GM12878 (cell line): Measurements from ENCODE around the gene FOXD2. TPM values are rescaled to one million over a fixed set of nuclear protein-coding genes. Genes with fewer than 3 reads are reported as not detected.

ENCODE experiments used
- ATAC-seq: fragments of 200-7000 bp; cut with Tn5 transposase; 3 replicates; pipeline ENCODE4 v1.9.1; 2020; ENCODE audit warnings: mild to moderate bottlenecking, moderate library complexity
- BruUV-seq: library from RNA; stranded (reverse); fragments of 400-500 nt; replicated peaks from 2 replicates; lab custom pipeline; 2021; lab: Mats Ljungman, UMichigan
- CTCF ChIA-PET: fragments of 300-600 bp; sonication (Branson Sonifier 250); formaldehyde crosslinking; extraction: SDS; loops from one replicate; lab custom pipeline; 2021; ENCODE audit warnings: inconsistent platforms; lab: Yijun Ruan, JAX
- POLR2A ChIA-PET: fragments of 350-600 bp; formaldehyde crosslinking; extraction: SDS; loops from one replicate; lab custom pipeline; 2021; ENCODE audit warnings: inconsistent platforms; lab: Charles Lee
- RAD21 ChIA-PET: fragments of 300-600 bp; sonication (Branson Sonifier 250); formaldehyde crosslinking; loops from one replicate; lab custom pipeline; 2023; ENCODE audit warnings: antibody characterized with exemption; ENCODE audit not compliant: unreplicated experiment; lab: Charles Lee
- SMC1A ChIA-PET: fragments of 300-600 bp; sonication (Branson Sonifier 250); formaldehyde crosslinking; loops from one replicate; lab custom pipeline; 2023; ENCODE audit not compliant: unreplicated experiment, uncharacterized antibody; lab: Charles Lee
- DNase-seq: peaks from one replicate; pipeline ENCODE4 v3.0.0-alpha.2; 2011; ENCODE audit warnings: low read depth, low spot score
- FAIRE-seq: peaks from 3 replicates; lab custom pipeline; 2011; peaks lifted over from hg19 to GRCh38; lab: Jason Lieb, UNC
- H2AFZ ChIP-seq: 2 replicates; pipeline ENCODE4 v1.6.0; 2011; ENCODE audit warnings: low read depth, low read length, control low read depth; ENCODE audit not compliant: control insufficient read depth
- H3K27ac ChIP-seq: 2 replicates; pipeline ENCODE4 v1.5.1; 2011; ENCODE audit warnings: control low read depth; ENCODE audit not compliant: control insufficient read depth, insufficient read depth
- H3K27me3 ChIP-seq, 2 experiments: replicated peaks in 1 of 2; 2 replicates each; pipeline versions ENCODE4 v1.6.0 to v1.6.1; 2011; ENCODE audit warnings: low read length in 1 of 2; ENCODE audit not compliant: control insufficient read depth in 2 of 2, insufficient read depth in 2 of 2
- H3K36me3 ChIP-seq, 2 experiments: 2 replicates each; pipeline ENCODE4 v1.5.1; 2011; ENCODE audit warnings: low read length in 1 of 2; ENCODE audit not compliant: control insufficient read depth in 2 of 2, insufficient read depth in 2 of 2
- H3K4me1 ChIP-seq: 2 replicates; pipeline ENCODE4 v1.6.1; 2011; ENCODE audit warnings: mild to moderate bottlenecking, low read length, moderate library complexity, mixed read lengths; ENCODE audit not compliant: control insufficient read depth, insufficient read depth
- H3K4me2 ChIP-seq: 2 replicates; pipeline ENCODE4 v1.6.0; 2011; ENCODE audit warnings: control low read depth; ENCODE audit not compliant: control insufficient read depth, insufficient read depth
- H3K4me3 ChIP-seq: fragments of 200-600 bp; sonication (generic); 2 replicates; pipeline ENCODE4 v1.5.1; 2016
- H3K79me2 ChIP-seq: 2 replicates; pipeline ENCODE4 v1.6.0; 2011; ENCODE audit warnings: low read length; ENCODE audit not compliant: control insufficient read depth, insufficient read depth
- H3K9ac ChIP-seq: 2 replicates; pipeline ENCODE4 v1.8.0; 2011; ENCODE audit warnings: low read length, control low read depth, mixed read lengths; ENCODE audit not compliant: control insufficient read depth, insufficient read depth
- H3K9me3 ChIP-seq: replicated peaks from 3 replicates; pipeline ENCODE4 v1.5.1; 2011; ENCODE audit warnings: mild to moderate bottlenecking, low read length; ENCODE audit not compliant: control insufficient read depth, insufficient read depth
- H4K20me1 ChIP-seq: 2 replicates; pipeline ENCODE4 v1.6.0; 2011; ENCODE audit not compliant: control insufficient read depth, insufficient read depth
- CBFB ChIP-seq: IDR thresholded peaks from 2 replicates; pipeline ENCODE4 v1.6.1; 2016; ENCODE audit warnings: antibody characterized with exemption, low read depth
- EP300 ChIP-seq, 2 experiments: fragments of 150-350 bp in 1 of 2; IDR thresholded peaks; 2 replicates each; pipeline ENCODE4 v1.6.1; 2011 to 2012; ENCODE audit warnings: low read depth in 2 of 2, low read length in 2 of 2, borderline replicate concordance in 1 of 2, improper control_type of control experiment in 1 of 2, inconsistent platforms in 1 of 2; ENCODE audit not compliant: control insufficient read depth in 1 of 2
- ETV6 ChIP-seq, 2 experiments: fragments of 450-650 bp in 1 of 2; IDR thresholded peaks in 1 of 2; conservative IDR thresholded peaks in 1 of 2; 2 replicates each; pipeline ENCODE4 v1.6.1; 2014; ENCODE audit warnings: antibody characterized with exemption in 1 of 2, borderline replicate concordance in 1 of 2, low read depth in 1 of 2, mild to moderate bottlenecking in 1 of 2, moderate library complexity in 1 of 2
- HDAC2 ChIP-seq: fragments of 200-600 bp; sonication (generic); IDR thresholded peaks from 2 replicates; pipeline ENCODE4 v1.6.1; 2017
- HDAC6 ChIP-seq: fragments of 200-600 bp; sonication (generic); IDR thresholded peaks from one replicate; pipeline ENCODE4 v1.8.0; 2017; ENCODE audit warnings: antibody characterized with exemption; ENCODE audit not compliant: unreplicated experiment
- KDM1A ChIP-seq: fragments of 200-600 bp; sonication (generic); IDR thresholded peaks from 2 replicates; pipeline ENCODE4 v1.6.1; 2016; ENCODE audit warnings: borderline replicate concordance
- MEF2A ChIP-seq: IDR thresholded peaks from 2 replicates; pipeline ENCODE4 v1.6.1; 2011; ENCODE audit warnings: low read depth, mild to moderate bottlenecking, low read length, moderate library complexity; ENCODE audit not compliant: insufficient read depth
- NBN ChIP-seq: fragments of 450-650 bp; IDR thresholded peaks from 2 replicates; pipeline ENCODE4 v1.6.1; 2016
- NRF1 ChIP-seq: conservative IDR thresholded peaks from 2 replicates; pipeline ENCODE4 v1.6.1; 2011; ENCODE audit warnings: mild to moderate bottlenecking, low read depth, low read length, improper control_type of control experiment
- PAX8 ChIP-seq: fragments of 450-650 bp; IDR thresholded peaks from 2 replicates; pipeline ENCODE4 v1.6.1; 2017; ENCODE audit warnings: mild to moderate bottlenecking, moderate library complexity
- PBX3 ChIP-seq: IDR thresholded peaks from 2 replicates; pipeline ENCODE4 v1.6.1; 2011; ENCODE audit warnings: mild to moderate bottlenecking, low read depth, low read length, moderate library complexity; ENCODE audit not compliant: insufficient replicate concordance
- TCF7 ChIP-seq: IDR thresholded peaks from 2 replicates; pipeline ENCODE4 v1.6.1; 2014; ENCODE audit warnings: antibody characterized with exemption, borderline replicate concordance
- ZBED1 ChIP-seq: IDR thresholded peaks from 2 replicates; pipeline ENCODE4 v1.6.1; 2016; ENCODE audit warnings: borderline replicate concordance
- WGBS: methylation state at CpG from one replicate; pipeline ENCODE4 v1.1.6; 2016; ENCODE audit warnings: low lambda C conversion rate; ENCODE audit not compliant: insufficient replicate concordance, insufficient coverage; ENCODE audit errors: missing lambda C conversion rate; 5-methylcytosine and 5-hydroxymethylcytosine counted together
- in situ Hi-C: fragments of 300-500 bp; cut with MboI; formaldehyde crosslinking; loops from 9 replicates; pipeline ENCODE4 v1.14.3; 2018; ENCODE audit warnings: mixed read lengths
- intact Hi-C: fragments of 100-400 bp; cut with micrococcal nuclease; formaldehyde crosslinking; loops from one replicate; pipeline ENCODE4 v1.14.2; 2022; ENCODE audit not compliant: unreplicated experiment
- polyA plus RNA-seq, 11 experiments: library from polyadenylated mRNA; depleted of rRNA in 4 of 11; unstranded in 6 of 11; stranded (reverse) in 5 of 11; fragments of >200 nt; fragmentation: Nextera tagmentation in 4 of 11; fragmentation: Illumina TruSeq in 1 of 11; extraction: Ambion mirVana in 4 of 11; extraction: Trizol in 1 of 11; gene quantifications; 1 replicate in 1 of 11; 2 replicates in 10 of 11; pipeline versions ENCODE4 v1.2.1 to v1.2.3, GENCODE V29; 2011 to 2016; ENCODE audit warnings: inconsistent platforms in 2 of 11, missing spikeins in 2 of 11, low read depth in 1 of 11
- total RNA-seq, 4 experiments: library from RNA; depleted of rRNA in 3 of 4; stranded (reverse); fragments of >200 nt in 3 of 4; fragmentation: Illumina TruSeq in 1 of 4; extraction: Trizol in 1 of 4; gene quantifications; 2 replicates each; pipeline versions ENCODE4 v1.2.1 to v1.2.3, GENCODE V29; 2013 to 2021
- TF ChIP-seq, protein P1 (sequence below): fragments of 450-650 bp; IDR thresholded peaks from 2 replicates; pipeline ENCODE4 v1.6.1; 2018; ENCODE audit warnings: borderline replicate concordance, mild to moderate bottlenecking; ENCODE audit not compliant: partially characterized antibody

FOXD2 gene
- total and polyA plus RNA-seq, 10 of the 15 experiments (the other 5 are each of a cell fraction or from before 2014, with no cell fraction given) = under 0.01 to 0.27 (median 0.04) TPM; not detected in 1

DNA sequence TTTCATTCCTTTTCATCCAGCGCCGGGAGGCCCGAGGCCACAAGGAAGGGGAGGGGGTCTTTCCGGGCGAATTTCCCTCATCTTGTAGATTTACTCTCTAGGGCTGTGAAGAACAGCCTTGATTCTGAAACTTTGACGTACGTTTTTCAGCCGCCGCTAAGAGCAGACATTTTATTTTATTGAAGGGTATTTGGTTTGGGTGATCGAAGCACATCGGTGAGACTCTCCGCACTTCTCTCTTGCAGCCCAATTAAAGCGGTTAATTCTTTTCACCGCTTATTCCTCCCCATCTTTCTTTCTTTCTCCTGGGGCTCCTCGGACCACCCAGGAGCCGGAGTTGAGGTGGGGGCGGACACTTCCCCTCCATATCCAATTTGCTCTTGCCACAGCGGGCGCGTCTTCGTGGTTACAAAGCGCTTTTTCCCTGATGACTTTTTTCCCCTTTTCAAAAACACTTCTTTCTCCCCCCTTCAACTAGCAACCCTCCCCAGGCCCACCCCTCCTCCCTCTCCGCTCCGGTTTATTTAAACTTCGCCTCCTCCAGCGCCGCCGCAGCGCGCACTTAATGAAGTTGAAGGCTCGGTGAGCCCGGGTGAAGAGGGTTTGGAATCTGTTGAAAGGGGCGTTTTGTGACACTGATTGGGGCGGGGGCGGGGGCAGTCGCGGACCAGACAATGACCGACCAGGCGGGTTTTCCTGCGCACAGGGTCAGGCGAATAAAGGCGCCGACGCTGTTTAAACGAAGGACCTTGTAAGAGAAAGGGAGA, 5.9 kb downstream of the FOXD2 start:
- Histone ChIP-seq H3K4me2 (no peak overlapping the region), H3K4me1 (no peaks in the 10 kb centered on the region; the same call in 1 of the 2 replicates), H3K9me3 (no peaks in the 10 kb centered on the region; the same call in 2 of the 3 replicates), H3K27me3 (peaks cover 36 to 40% of the 10 kb centered on the region in 2 experiments), H3K9ac (no peak overlapping the region), H4K20me1 (no peaks in the 10 kb centered on the region), H3K27ac (no peak overlapping the region), H3K4me3 (no peak overlapping the region), H3K36me3 (no peaks in the 10 kb centered on the region), H2AFZ (no peak overlapping the region), H3K79me2 (no peaks in the 10 kb centered on the region)
- TF ChIP-seq MEF2A (no peak), TCF7 (no peak), CBFB (no peak), EP300 (IDR thresholded peaks at IDR 0.05; ENCODE audit: borderline replicate concordance in 1 of 2, control insufficient read depth in 1 of 2, low read depth in 2 of 2, low read length in 2 of 2) (no peak), NRF1 (no peak), HDAC6 (no peak), NBN (no peak), ETV6 (conservative IDR thresholded peaks at IDR 0.05 in 1 of 2, IDR thresholded peaks at IDR 0.05 in 1 of 2; ENCODE audit: borderline replicate concordance in 1 of 2, low read depth in 1 of 2) (no peak), ZBED1 (no peak), HDAC2 (no peak), PAX8 (no peak), KDM1A (no peak), PBX3 (no peak)
- TF ChIP-seq, protein P1, sequence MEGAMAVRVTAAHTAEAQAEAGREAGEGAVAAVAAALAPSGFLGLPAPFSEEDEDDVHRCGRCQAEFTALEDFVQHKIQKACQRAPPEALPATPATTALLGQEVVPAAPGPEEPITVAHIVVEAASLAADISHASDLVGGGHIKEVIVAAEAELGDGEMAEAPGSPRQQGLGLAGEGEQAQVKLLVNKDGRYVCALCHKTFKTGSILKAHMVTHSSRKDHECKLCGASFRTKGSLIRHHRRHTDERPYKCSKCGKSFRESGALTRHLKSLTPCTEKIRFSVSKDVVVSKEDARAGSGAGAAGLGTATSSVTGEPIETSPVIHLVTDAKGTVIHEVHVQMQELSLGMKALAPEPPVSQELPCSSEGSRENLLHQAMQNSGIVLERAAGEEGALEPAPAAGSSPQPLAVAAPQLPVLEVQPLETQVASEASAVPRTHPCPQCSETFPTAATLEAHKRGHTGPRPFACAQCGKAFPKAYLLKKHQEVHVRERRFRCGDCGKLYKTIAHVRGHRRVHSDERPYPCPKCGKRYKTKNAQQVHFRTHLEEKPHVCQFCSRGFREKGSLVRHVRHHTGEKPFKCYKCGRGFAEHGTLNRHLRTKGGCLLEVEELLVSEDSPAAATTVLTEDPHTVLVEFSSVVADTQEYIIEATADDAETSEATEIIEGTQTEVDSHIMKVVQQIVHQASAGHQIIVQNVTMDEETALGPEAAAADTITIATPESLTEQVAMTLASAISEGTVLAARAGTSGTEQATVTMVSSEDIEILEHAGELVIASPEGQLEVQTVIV = no peak
- no TSS peak for BruUV-seq
- FAIRE-seq (no peak), DNase-seq (no peak), ATAC-seq (no peak)
- POLR2A ChIA-PET = no interaction called here
- SMC1A ChIA-PET = no interaction called here
- intact Hi-C loops = no loop called here
- in situ Hi-C loops = no loop called here
- RAD21 ChIA-PET = no interaction called here
- CTCF ChIA-PET = interaction anchor here (1.0 kb wide), 1 partner anchor 9 kb away, joined by 3 read pairs; no protein-coding TSS in a partner anchor
- 46% methylated on average over 40 of the region's 45 CpGs for WGBS
